ENCODE data around the gene PPM1M.
A peak's percentile ranks its signal among the peaks of the same experiment; 100 is the strongest.

GRCh38 chr3:52291508-52292181, 46.1 kb downstream of the PPM1M start:
- no peak for TF ChIP-seq POLR2A (IDR thresholded peaks at IDR 0.05)
- peak; percentile 35 to 61 (median 48) for TF ChIP-seq CTCF (IDR thresholded peaks at IDR 0.05)
- TF ChIP-seq POLR2AphosphoS5 (IDR thresholded peaks at IDR 0.05): no peak
- no peak for TF ChIP-seq EP300 (IDR thresholded peaks at IDR 0.05; ENCODE audit: low read depth)

Measured in transverse colon (tissue), 4 donors.